ENCODE results near the gene PACSIN2. TPM values are rescaled to one million over a fixed set of nuclear protein-coding genes. Genes with fewer than 3 reads are reported as not detected.
"Not testable (repeated sequence)": the region's sequence is repeated elsewhere in the genome, so short reads cannot be mapped to it uniquely, and the experiment has no call there.

The PACSIN2 gene
- total RNA-seq, 2 donors from 2014 or later, result 78.0 to 87.1 TPM

GRCh38 chr22:42974223-42974622 is 40.7 kb downstream of the PACSIN2 start:
- Histone ChIP-seq H3K4me1 (replicated peaks) (peaks cover 3% of the 10 kb centered on the region), H3K4me3 (no peak overlapping the region), H3K9me3 (no peaks in the 10 kb centered on the region), H3K27ac (no peak overlapping the region), H3K36me3 (no peaks in the 10 kb centered on the region), H3K27me3 (replicated peaks; ENCODE audit: insufficient read depth) (no peaks in the 10 kb centered on the region)
- TF ChIP-seq CTCF (IDR thresholded peaks at IDR 0.05), result no peak
- no peak for TF ChIP-seq POLR2A (IDR thresholded peaks at IDR 0.05)
- no peak for TF ChIP-seq POLR2AphosphoS5 (IDR thresholded peaks at IDR 0.05)
- no peak for DNase-seq (ENCODE audit: low spot score)
- WGBS, result 97% methylated on average over 3 of the region's 3 CpGs
- intact Hi-C loops (cut with DNase I), result no loop called here

DNA sequence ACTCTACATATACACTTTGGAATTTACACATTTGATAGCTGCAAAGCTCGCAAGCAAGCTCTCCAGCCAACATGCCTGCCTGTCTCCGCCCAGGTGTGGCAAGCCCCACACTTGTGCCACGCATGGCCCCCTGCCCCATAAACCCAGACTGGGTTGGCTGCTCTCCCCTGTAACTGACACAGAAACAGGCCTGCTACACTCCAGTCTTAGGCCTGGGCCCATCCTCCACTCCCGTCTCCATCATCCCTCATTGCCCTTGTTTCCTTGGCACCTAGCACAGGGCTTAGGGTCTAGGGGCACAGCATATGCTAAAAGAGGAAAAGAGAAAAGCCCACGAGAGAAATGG is 41.4 kb downstream of the PACSIN2 start:
- Histone ChIP-seq H3K4me1 (replicated peaks) (peaks cover 3% of the 10 kb centered on the region), H3K9me3 (no peaks in the 10 kb centered on the region), H3K27ac (no peak overlapping the region), H3K36me3 (no peaks in the 10 kb centered on the region), H3K4me3 (no peak overlapping the region), H3K27me3 (replicated peaks; ENCODE audit: insufficient read depth) (no peaks in the 10 kb centered on the region)
- TF ChIP-seq POLR2AphosphoS5 (IDR thresholded peaks at IDR 0.05) (no peak), POLR2A (IDR thresholded peaks at IDR 0.05) (no peak), CTCF (IDR thresholded peaks at IDR 0.05) (no peak)
- no peak for DNase-seq (ENCODE audit: low spot score)
- WGBS, result 83% methylated on average over 5 of the region's 5 CpGs
- intact Hi-C loops (cut with DNase I), result no loop called here

- intact Hi-C loops (cut with DNase I), result no loop called here
- 65% methylated on average over 10 of the region's 10 CpGs for WGBS
- no peaks in the 10 kb centered on the region for H3K36me3 ChIP-seq
- no peak overlapping the region for H3K4me3 ChIP-seq
- no peaks in the 10 kb centered on the region for H3K27me3 ChIP-seq (replicated peaks; ENCODE audit: insufficient read depth)
- DNase-seq (ENCODE audit: low spot score), result no peak
- H3K9me3 ChIP-seq, result no peaks in the 10 kb centered on the region
- TF ChIP-seq POLR2AphosphoS5 (IDR thresholded peaks at IDR 0.05) (no peak), CTCF (IDR thresholded peaks at IDR 0.05) (no peak), POLR2A (IDR thresholded peaks at IDR 0.05) (no peak)
- no peak overlapping the region for H3K27ac ChIP-seq
- H3K4me1 ChIP-seq (replicated peaks), result peaks cover 3% of the 10 kb centered on the region
Measured at GRCh38 chr22:42972649-42973535, 42.1 kb downstream of the PACSIN2 start.

- H3K36me3 ChIP-seq; DNase-seq (ENCODE audit: low spot score); H3K27ac ChIP-seq; intact Hi-C loops (cut with DNase I); H3K27me3 ChIP-seq (replicated peaks; ENCODE audit: insufficient read depth); H3K4me1 ChIP-seq (replicated peaks); H3K4me3 ChIP-seq; H3K9me3 ChIP-seq: not testable (repeated sequence)
- 96% methylated on average over 8 of the region's 25 CpGs for WGBS
Measured at GRCh38 chr22:42971473-42971860, 43.5 kb downstream of the PACSIN2 start.

DNA sequence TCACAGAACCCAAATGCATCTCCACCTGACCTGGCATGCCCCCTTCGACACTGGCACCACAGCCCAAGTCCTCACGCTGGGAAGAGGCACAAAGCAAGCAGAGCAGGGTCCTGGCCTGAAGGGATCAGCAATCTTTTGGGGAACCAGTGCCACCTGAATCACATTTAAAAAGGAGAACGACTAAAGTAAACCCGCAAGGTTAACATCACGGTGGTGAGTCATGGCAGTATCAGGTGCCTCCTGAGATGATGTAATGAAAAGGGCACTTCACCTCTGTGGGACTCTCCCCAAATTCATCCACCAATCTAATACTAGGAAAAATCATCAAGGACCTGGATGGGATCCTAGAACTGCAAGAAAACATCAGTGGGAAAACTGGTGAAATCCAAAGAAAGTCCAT is 44.9 kb downstream of the PACSIN2 start:
- no peaks in the 10 kb centered on the region for H3K36me3 ChIP-seq
- H3K27me3 ChIP-seq (replicated peaks; ENCODE audit: insufficient read depth), result no peaks in the 10 kb centered on the region
- TF ChIP-seq POLR2AphosphoS5 (IDR thresholded peaks at IDR 0.05) (peak; percentile 17), CTCF (IDR thresholded peaks at IDR 0.05) (no peak)
- H3K9me3 ChIP-seq, result no peaks in the 10 kb centered on the region
- DNase-seq (ENCODE audit: low spot score), result no peak
- intact Hi-C loops (cut with DNase I), result no loop called here
- no peak overlapping the region for H3K4me3 ChIP-seq
- WGBS, result 57% methylated on average over 5 of the region's 5 CpGs
- H3K4me1 ChIP-seq (replicated peaks), result no peaks in the 10 kb centered on the region
- H3K27ac ChIP-seq, result no peak overlapping the region
